Measurements from ENCODE around the gene KISS1. TPM values are rescaled to one million over a fixed set of nuclear protein-coding genes. Genes with fewer than 3 reads are reported as not detected.

Gene KISS1
- total RNA-seq, 1 experiment from 2014 or later = not detected

- no peak for DNase-seq (ENCODE audit: low spot score)
Observed at GRCh38 chr1:204218552-204218951, 22.3 kb upstream of the KISS1 start.

- no peak for DNase-seq (ENCODE audit: low spot score)
Observed at GRCh38 chr1:204217648-204218000, 21.3 kb upstream of the KISS1 start.

GRCh38 chr1:204216880-204217647 lies 20.8 kb upstream of the KISS1 start:
- DNase-seq (ENCODE audit: low spot score) = no peak

GRCh38 chr1:204216236-204216635 lies 19.9 kb upstream of the KISS1 start:
- no peak for DNase-seq (ENCODE audit: low spot score)

- peak; percentile 50 for DNase-seq (ENCODE audit: low spot score)
Observed at GRCh38 chr1:204213668-204214662, 17.7 kb upstream of the KISS1 start, which contains the start of gene GOLT1A. Gene GOLT1A (minus strand): TSS chr1:204213988. CDS start chr1:204213906, 82 bp downstream.

GRCh38 chr1:204212715-204213114 lies 16.4 kb upstream of the KISS1 start:
- no peak for DNase-seq (ENCODE audit: low spot score)

GRCh38 chr1:204211046-204211445 lies 14.8 kb upstream of the KISS1 start:
- DNase-seq (ENCODE audit: low spot score) = no peak

- DNase-seq (ENCODE audit: low spot score) = peak; percentile 21
Observed at GRCh38 chr1:204207136-204207616, 10.9 kb upstream of the KISS1 start.

GRCh38 chr1:204206121-204206520 lies 9.8 kb upstream of the KISS1 start:
- DNase-seq (ENCODE audit: low spot score) = no peak

GRCh38 chr1:204205486-204205885 lies 9.2 kb upstream of the KISS1 start:
- no peak for DNase-seq (ENCODE audit: low spot score)

GRCh38 chr1:204204944-204205343 lies 8.7 kb upstream of the KISS1 start:
- no peak for DNase-seq (ENCODE audit: low spot score)

GRCh38 chr1:204203206-204203767 lies 7.0 kb upstream of the KISS1 start:
- no peak for DNase-seq (ENCODE audit: low spot score)

- no peak for DNase-seq (ENCODE audit: low spot score)
Observed at GRCh38 chr1:204202481-204202880, 6.2 kb upstream of the KISS1 start.

GRCh38 chr1:204201348-204202040 lies 5.2 kb upstream of the KISS1 start:
- DNase-seq (ENCODE audit: low spot score) = no peak

GRCh38 chr1:204199579-204199978 lies 3.3 kb upstream of the KISS1 start:
- DNase-seq (ENCODE audit: low spot score) = no peak

- peak; percentile 44 for DNase-seq (ENCODE audit: low spot score)
Observed at GRCh38 chr1:204198348-204199340, 2.4 kb upstream of the KISS1 start.

- DNase-seq (ENCODE audit: low spot score) = no peak
Observed at GRCh38 chr1:204197068-204197467, 777 bp upstream of the KISS1 start.

GRCh38 chr1:204194771-204195170 lies 1.5 kb downstream of the KISS1 start:
- DNase-seq (ENCODE audit: low spot score) = no peak

GRCh38 chr1:204194080-204194479 lies 2.2 kb downstream of the KISS1 start:
- no peak for DNase-seq (ENCODE audit: low spot score)

All from H4 (cell line).